Keratinocyte (primary cell): ENCODE data around the gene KHDC4. TPM values are rescaled to one million over a fixed set of nuclear protein-coding genes. Genes with fewer than 3 reads are reported as not detected.
A peak's percentile ranks its signal among the peaks of the same experiment; 100 is the strongest.

Source experiments
- DNase-seq: peaks from one replicate; pipeline ENCODE4 v3.0.0-alpha.2; 2011; ENCODE audit warnings: low read depth, missing footprints, low spot score
- FAIRE-seq: peaks from 2 replicates; lab custom pipeline; 2011; peaks lifted over from hg19 to GRCh38; lab: Jason Lieb, UNC
- H2AFZ ChIP-seq: 2 replicates; pipeline ENCODE4 v1.6.0; 2012; ENCODE audit warnings: low read length, control low read depth, inconsistent platforms; ENCODE audit not compliant: control insufficient read depth
- H3K27ac ChIP-seq: 2 replicates; pipeline ENCODE4 v1.5.1; 2011; ENCODE audit warnings: low read length; ENCODE audit not compliant: control insufficient read depth, insufficient read depth
- H3K27me3 ChIP-seq: 3 replicates; pipeline ENCODE4 v1.6.0; 2011; ENCODE audit warnings: low read length; ENCODE audit not compliant: control insufficient read depth, insufficient read depth; ENCODE audit errors: extremely low read depth
- H3K36me3 ChIP-seq, 2 experiments: 2 replicates in 1 of 2; 3 replicates in 1 of 2; pipeline ENCODE4 v1.5.1; 2011; ENCODE audit warnings: low read length in 2 of 2, mild to moderate bottlenecking in 1 of 2; ENCODE audit not compliant: control insufficient read depth in 2 of 2, insufficient read depth in 2 of 2; ENCODE audit errors: extremely low read depth in 1 of 2
- H3K4me1 ChIP-seq: 3 replicates; pipeline ENCODE4 v1.5.1; 2011; ENCODE audit warnings: low read length; ENCODE audit not compliant: control insufficient read depth, insufficient read depth; ENCODE audit errors: extremely low read depth
- H3K4me2 ChIP-seq: 3 replicates; pipeline ENCODE4 v1.6.0; 2011; ENCODE audit warnings: low read depth, low read length; ENCODE audit not compliant: control insufficient read depth, insufficient read depth; ENCODE audit errors: extremely low read depth
- H3K4me3 ChIP-seq, 3 experiments: fragments of 200-600 bp in 1 of 3; sonication (generic) in 1 of 3; 2 replicates in 2 of 3; 3 replicates in 1 of 3; pipeline ENCODE4 v1.5.1; 2011 to 2016; ENCODE audit warnings: low read length in 3 of 3, mild to moderate bottlenecking in 3 of 3, control low read depth in 2 of 3, inconsistent platforms in 1 of 3, low read depth in 1 of 3, mixed read lengths in 1 of 3, mixed run types in 1 of 3, moderate library complexity in 1 of 3; ENCODE audit not compliant: control insufficient read depth in 2 of 3, insufficient read depth in 2 of 3; ENCODE audit errors: extremely low read depth in 1 of 3
- H3K79me2 ChIP-seq: 2 replicates; pipeline ENCODE4 v1.6.0; 2012; ENCODE audit warnings: low read length; ENCODE audit not compliant: control insufficient read depth, insufficient read depth
- H3K9ac ChIP-seq: 3 replicates; pipeline ENCODE4 v1.6.0; 2011; ENCODE audit warnings: low read length; ENCODE audit not compliant: control insufficient read depth, insufficient read depth; ENCODE audit errors: extremely low read depth
- H3K9me1 ChIP-seq: 3 replicates; pipeline ENCODE4 v1.6.0; 2011; ENCODE audit warnings: low read length; ENCODE audit not compliant: control insufficient read depth, insufficient read depth; ENCODE audit errors: extremely low read depth
- H3K9me3 ChIP-seq: 2 replicates; pipeline ENCODE4 v1.5.1; 2012; ENCODE audit warnings: low read depth, low read length; ENCODE audit not compliant: control insufficient read depth
- H4K20me1 ChIP-seq: 3 replicates; pipeline ENCODE4 v1.6.0; 2011; ENCODE audit warnings: low read length; ENCODE audit not compliant: control insufficient read depth, insufficient read depth; ENCODE audit errors: extremely low read depth
- CTCF ChIP-seq, 3 experiments: IDR thresholded peaks in 1 of 3; conservative IDR thresholded peaks in 1 of 3; optimal IDR thresholded peaks in 1 of 3; 2 replicates in 2 of 3; 3 replicates in 1 of 3; pipeline versions ENCODE3 to v1.5.1; 2011; ENCODE audit warnings: low read length in 3 of 3, mild to moderate bottlenecking in 3 of 3, moderate library complexity in 2 of 3, control low read depth in 1 of 3, inconsistent platforms in 1 of 3; ENCODE audit not compliant: insufficient read depth in 2 of 3; ENCODE audit errors: extremely low read depth in 1 of 3
- EZH2 ChIP-seq: IDR thresholded peaks from one replicate; pipeline ENCODE4 v1.6.1; 2012; ENCODE audit warnings: inconsistent platforms, mild to moderate bottlenecking, low read length, moderate library complexity
- dilution Hi-C: fragments of 300-500 bp; cut with MboI; formaldehyde crosslinking; loops from one replicate; pipeline ENCODE4 v1.7.0; 2020; ENCODE audit warnings: low sequenced_read_pairs; ENCODE audit not compliant: extremely low pct_ligation_motif_present
- polyA plus RNA-seq, 5 experiments: library from polyadenylated mRNA; depleted of rRNA in 3 of 5; stranded (reverse) in 3 of 5; stranded (forward) in 1 of 5; unstranded in 1 of 5; fragments of >200 nt; gene quantifications; 1 replicate in 1 of 5; 2 replicates in 3 of 5; 3 replicates in 1 of 5; pipeline versions ENCODE4 v1.2.1 to v1.2.3, GENCODE V29; 2011 to 2012; ENCODE audit warnings: missing spikeins in 2 of 5, low read depth in 1 of 5, low replicate concordance in 1 of 5

KHDC4 gene
- polyA plus RNA-seq, 1 donor (not counting 4 experiments of a cell fraction or from before 2014, with no cell fraction given): 51.3 TPM

DNA sequence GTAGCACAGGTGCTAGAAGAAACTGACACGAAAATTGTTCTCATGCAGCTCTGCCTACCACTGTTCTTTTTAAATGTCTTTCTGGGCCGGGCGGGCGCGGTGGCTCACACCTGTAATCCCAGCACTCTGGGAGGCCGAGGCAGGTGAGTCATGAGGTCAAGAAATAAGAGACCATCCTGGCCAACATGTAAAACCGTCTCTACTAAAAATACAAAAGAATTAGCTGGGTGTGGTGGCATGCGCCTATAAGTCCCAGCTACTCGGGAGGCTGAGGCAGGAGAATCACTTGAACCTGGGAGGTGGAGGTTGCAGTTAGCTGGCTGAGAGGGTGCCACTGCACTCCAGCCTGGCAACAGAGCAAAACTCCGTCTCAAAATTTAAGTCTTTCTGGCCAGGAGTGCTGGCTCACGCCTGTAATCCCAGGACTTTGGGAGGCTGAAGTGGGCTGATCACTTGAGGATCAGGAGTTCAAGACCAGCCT is 22.1 kb downstream of the KHDC4 start:
- H2AFZ ChIP-seq: no peak overlapping the region
- peaks cover 10 to 17% of the 10 kb centered on the region in 2 experiments for H3K36me3 ChIP-seq
- FAIRE-seq (no peak), DNase-seq (no peak)
- H3K9me1 ChIP-seq: no peaks in the 10 kb centered on the region
- TF ChIP-seq EZH2 (no peak), CTCF (optimal IDR thresholded peaks at IDR 0.05 in 1 of 3, IDR thresholded peaks at IDR 0.05 in 1 of 3, conservative IDR thresholded peaks at IDR 0.05 in 1 of 3; ENCODE audit: extremely low read depth in 1 of 3, insufficient read depth in 2 of 3, low read length in 3 of 3) (no peak)
- H4K20me1 ChIP-seq: no peaks in the 10 kb centered on the region
- dilution Hi-C loops: no loop called here
- H3K4me2 ChIP-seq: peak overlapping the region; percentile 95
- no peaks in the 10 kb centered on the region for H3K27me3 ChIP-seq
- H3K79me2 ChIP-seq: peaks cover 7% of the 10 kb centered on the region
- H3K27ac ChIP-seq: peak overlapping the region; percentile 70
- peaks cover 18% of the 10 kb centered on the region for H3K4me1 ChIP-seq
- no peaks in the 10 kb centered on the region for H3K9me3 ChIP-seq
- H3K9ac ChIP-seq: no peak overlapping the region
- H3K4me3 ChIP-seq: no peak overlapping the region

GRCh38 chr1:155911156-155912055 is 22.8 kb downstream of the KHDC4 start, which contains the start of gene RIT1:
RIT1 (minus strand) TSS chr1:155911349; CDS start chr1:155910761, 588 bp downstream.
- dilution Hi-C loops: no loop called here
- Histone ChIP-seq H2AFZ (peak within 1 kb of the TSS; percentile 59), H4K20me1 (no peaks in the 10 kb centered on the region), H3K9me1 (no peaks in the 10 kb centered on the region), H3K36me3 (peaks cover 12 to 17% of the 10 kb centered on the region in 2 experiments), H3K9ac (peak within 1 kb of the TSS; percentile 74), H3K9me3 (no peaks in the 10 kb centered on the region), H3K79me2 (peaks cover 7% of the 10 kb centered on the region), H3K4me3 (peak within 1 kb of the TSS; percentile 69 to 86 (median 71)), H3K27me3 (no peaks in the 10 kb centered on the region), H3K4me1 (peaks cover 18% of the 10 kb centered on the region), H3K4me2 (peak within 1 kb of the TSS; percentile 95), H3K27ac (peak within 1 kb of the TSS; percentile 70)
- TF ChIP-seq CTCF (optimal IDR thresholded peaks at IDR 0.05 in 1 of 3, IDR thresholded peaks at IDR 0.05 in 1 of 3, conservative IDR thresholded peaks at IDR 0.05 in 1 of 3; ENCODE audit: extremely low read depth in 1 of 3, insufficient read depth in 2 of 3, low read length in 3 of 3) (no peak), EZH2 (no peak)
- FAIRE-seq (no peak), DNase-seq (no peak)
